Calu3 (cell line): ENCODE data around the gene CISTR. TPM values are rescaled to one million over a fixed set of nuclear protein-coding genes. Genes with fewer than 3 reads are reported as not detected.

Experiments used
- BruUV-seq: library from RNA; stranded (reverse); fragments of 400-500 nt; replicated peaks from 2 replicates; lab custom pipeline; 2021; lab: Mats Ljungman, UMichigan
- CTCF ChIA-PET: fragments of 300-600 bp; sonication (Branson Sonifier 250); formaldehyde crosslinking; loops from one replicate; lab custom pipeline; 2022; ENCODE audit warnings: antibody characterized with exemption; lab: Charles Lee
- DNase-seq: peaks from one replicate; pipeline ENCODE4 v3.0.0; 2022
- H3K27ac Mint-ChIP-seq: one replicate; pipeline ENCODE4 v1.8.0; 2022; ENCODE audit warnings: mixed read lengths; ENCODE audit not compliant: unreplicated experiment
- H3K27me3 Mint-ChIP-seq: one replicate; pipeline ENCODE4 v1.8.0; 2022; ENCODE audit warnings: mixed read lengths; ENCODE audit not compliant: unreplicated experiment
- H3K36me3 Mint-ChIP-seq: one replicate; pipeline ENCODE4 v1.8.0; 2022; ENCODE audit warnings: mild to moderate bottlenecking, moderate library complexity, mixed read lengths; ENCODE audit not compliant: insufficient read depth, unreplicated experiment
- H3K4me1 Mint-ChIP-seq: one replicate; pipeline ENCODE4 v1.8.0; 2022; ENCODE audit warnings: mild to moderate bottlenecking, low read depth, mixed read lengths; ENCODE audit not compliant: unreplicated experiment
- H3K4me3 Mint-ChIP-seq: one replicate; pipeline ENCODE4 v1.8.0; 2022; ENCODE audit warnings: mild to moderate bottlenecking, low read depth, moderate library complexity, mixed read lengths; ENCODE audit not compliant: unreplicated experiment
- H3K9me3 Mint-ChIP-seq: one replicate; pipeline ENCODE4 v1.8.0; 2022; ENCODE audit warnings: low read depth, mixed read lengths; ENCODE audit not compliant: unreplicated experiment
- CTCF ChIP-seq: fragments of 200-600 bp; IDR thresholded peaks from one replicate; pipeline ENCODE4 v1.8.0; 2022; ENCODE audit warnings: antibody characterized with exemption; ENCODE audit not compliant: unreplicated experiment
- intact Hi-C: fragments of 100-400 bp; cut with micrococcal nuclease; formaldehyde crosslinking; loops from one replicate; pipeline ENCODE4 v1.10.0; 2022; ENCODE audit not compliant: unreplicated experiment
- total RNA-seq: library from RNA; stranded (reverse); gene quantifications from 2 replicates; pipeline ENCODE4 v1.2.3, GENCODE V29; 2022

The CISTR gene
- total RNA-seq, 1 experiment from 2014 or later, result not detected

DNA sequence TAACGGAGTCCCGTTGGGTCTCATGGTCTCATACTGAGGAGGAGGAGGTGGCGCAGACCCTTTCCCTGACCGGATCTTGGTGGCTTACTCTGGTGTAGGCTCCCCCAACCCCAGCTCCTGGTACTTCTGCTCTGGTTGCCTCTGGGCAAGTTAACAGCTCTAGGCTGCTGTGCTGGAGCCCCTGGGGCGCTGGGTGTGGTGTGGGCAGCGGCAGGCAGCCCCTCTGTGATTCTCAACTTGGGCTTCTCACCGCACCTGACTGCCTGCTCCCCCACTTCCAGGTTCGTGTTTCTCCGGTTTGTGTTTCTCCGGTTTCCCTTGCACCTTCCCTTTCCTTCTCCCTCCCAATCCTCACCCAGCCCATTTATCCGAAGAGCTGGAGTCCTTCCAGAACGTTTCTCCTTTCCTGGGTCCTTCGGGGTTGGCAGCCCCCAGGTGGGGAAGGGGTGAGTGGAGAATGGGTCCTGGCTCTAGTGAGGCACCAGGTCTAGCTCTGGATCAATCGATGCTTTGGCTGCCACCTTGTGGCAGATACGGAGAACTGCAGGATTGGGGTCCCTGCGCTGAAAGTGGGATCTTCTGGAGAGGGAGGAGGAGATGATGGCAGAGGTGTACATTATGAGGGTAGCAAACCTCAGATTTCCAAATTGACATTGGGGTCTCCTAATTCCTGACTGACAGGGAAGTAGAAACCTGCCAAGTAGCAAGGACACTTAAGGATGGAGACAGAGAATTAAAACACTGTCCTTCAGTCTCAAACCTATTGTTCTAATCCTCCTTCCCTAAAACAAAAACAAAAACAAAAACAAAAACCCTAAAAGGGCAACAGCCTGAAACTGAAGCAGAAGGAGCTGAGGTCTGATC, 8.3 kb downstream of the CISTR start:
- peak; percentile 66 for DNase-seq
- CTCF ChIA-PET, result interaction anchor here (0.6 to 1.8 kb wide), 13 partner anchors 8 to 464 kb away, joined by 3 to 13 read pairs (median 4); partner anchors contain the start of gene HOXC10
- no peaks in the 10 kb centered on the region for H3K9me3 Mint-ChIP-seq
- peak; percentile 96 for TF ChIP-seq CTCF
- H3K4me1 Mint-ChIP-seq, result no peaks in the 10 kb centered on the region
- BruUV-seq, result no TSS peak
- H3K4me3 Mint-ChIP-seq, result peak overlapping the region; percentile 34
- H3K36me3 Mint-ChIP-seq, result no peaks in the 10 kb centered on the region
- no peaks in the 10 kb centered on the region for H3K27me3 Mint-ChIP-seq
- intact Hi-C loops, result no loop called here
- no peak overlapping the region for H3K27ac Mint-ChIP-seq

- intact Hi-C loops, result no loop called here
- BruUV-seq, result no TSS peak
- no peaks in the 10 kb centered on the region for H3K27me3 Mint-ChIP-seq
- TF ChIP-seq CTCF, result no peak
- CTCF ChIA-PET, result no interaction called here
- no peaks in the 10 kb centered on the region for H3K9me3 Mint-ChIP-seq
- H3K27ac Mint-ChIP-seq, result no peak overlapping the region
- H3K4me3 Mint-ChIP-seq, result no peak overlapping the region
- DNase-seq, result no peak
- H3K36me3 Mint-ChIP-seq, result no peaks in the 10 kb centered on the region
- H3K4me1 Mint-ChIP-seq, result no peaks in the 10 kb centered on the region
Measured at GRCh38 chr12:53740130-53740491, 11.7 kb downstream of the CISTR start.

DNA sequence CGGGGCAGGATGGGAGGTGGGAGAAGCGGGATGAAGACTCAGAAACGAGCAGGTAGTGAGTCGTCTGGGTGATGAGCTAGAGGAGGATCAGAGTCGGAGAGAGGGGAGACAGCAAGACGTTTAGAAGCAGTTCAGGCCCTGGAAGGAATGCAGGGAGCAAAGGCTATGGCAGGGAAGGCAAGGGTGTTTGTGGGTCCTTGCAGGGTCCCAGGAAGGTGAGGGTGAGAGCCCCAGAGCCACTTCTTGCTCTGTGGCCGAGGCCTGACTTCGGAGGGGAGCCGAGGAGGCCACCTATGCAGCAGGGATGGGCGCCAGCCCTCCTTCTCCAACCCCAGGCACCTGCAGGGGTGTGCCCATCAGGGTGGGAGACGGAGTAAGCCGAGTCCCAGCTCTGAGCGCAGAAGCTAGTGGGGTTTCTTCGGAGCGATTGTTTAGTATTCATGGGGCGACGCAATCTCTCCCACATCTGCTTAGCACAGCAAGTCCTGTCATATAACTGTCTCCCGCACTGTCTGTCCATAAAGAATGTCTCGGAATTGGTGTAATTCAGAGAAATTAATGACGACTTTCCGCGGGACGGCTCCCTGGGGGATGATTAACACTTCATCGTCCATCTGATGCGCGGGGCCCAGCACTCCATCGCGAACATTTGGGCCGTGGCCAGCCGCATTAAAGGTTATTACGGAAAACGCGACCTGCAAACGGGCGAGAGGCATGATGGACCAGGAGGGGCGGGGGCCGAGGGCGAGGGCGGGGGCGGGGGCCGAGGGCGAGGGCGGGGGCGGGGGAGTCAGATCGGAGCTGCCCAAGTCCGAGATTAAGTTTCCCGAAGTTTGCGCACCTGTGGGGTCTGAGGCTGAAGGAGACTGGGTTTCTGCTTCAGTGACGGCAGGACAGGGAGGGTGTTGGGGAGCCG, 12.3 kb downstream of the CISTR start:
- Mint-ChIP-seq H3K9me3 (no peaks in the 10 kb centered on the region), H3K4me1 (no peaks in the 10 kb centered on the region), H3K27me3 (no peaks in the 10 kb centered on the region), H3K27ac (no peak overlapping the region), H3K36me3 (no peaks in the 10 kb centered on the region), H3K4me3 (peak overlapping the region; percentile 32)
- CTCF ChIA-PET, result no interaction called here
- DNase-seq, result no peak
- no TSS peak for BruUV-seq
- no peak for TF ChIP-seq CTCF
- intact Hi-C loops, result no loop called here

- no TSS peak for BruUV-seq
- intact Hi-C loops, result no loop called here
- CTCF ChIA-PET, result no interaction called here
- Mint-ChIP-seq H3K36me3 (no peaks in the 10 kb centered on the region), H3K4me1 (no peaks in the 10 kb centered on the region), H3K27me3 (no peaks in the 10 kb centered on the region), H3K9me3 (no peaks in the 10 kb centered on the region), H3K4me3 (peak overlapping the region; percentile 32), H3K27ac (no peak overlapping the region)
- DNase-seq, result no peak
- no peak for TF ChIP-seq CTCF
Measured at GRCh38 chr12:53738406-53739213, 13.2 kb downstream of the CISTR start.
